ENCODE measurements around the gene KAT8. TPM values are rescaled to one million over a fixed set of nuclear protein-coding genes. Genes with fewer than 3 reads are reported as not detected.

KAT8 gene
- total and polyA plus RNA-seq, 2 of the 13 experiments (the other 11 are each of a cell fraction or from before 2014, with no cell fraction given) = 79.0 to 84.2 TPM

DNA sequence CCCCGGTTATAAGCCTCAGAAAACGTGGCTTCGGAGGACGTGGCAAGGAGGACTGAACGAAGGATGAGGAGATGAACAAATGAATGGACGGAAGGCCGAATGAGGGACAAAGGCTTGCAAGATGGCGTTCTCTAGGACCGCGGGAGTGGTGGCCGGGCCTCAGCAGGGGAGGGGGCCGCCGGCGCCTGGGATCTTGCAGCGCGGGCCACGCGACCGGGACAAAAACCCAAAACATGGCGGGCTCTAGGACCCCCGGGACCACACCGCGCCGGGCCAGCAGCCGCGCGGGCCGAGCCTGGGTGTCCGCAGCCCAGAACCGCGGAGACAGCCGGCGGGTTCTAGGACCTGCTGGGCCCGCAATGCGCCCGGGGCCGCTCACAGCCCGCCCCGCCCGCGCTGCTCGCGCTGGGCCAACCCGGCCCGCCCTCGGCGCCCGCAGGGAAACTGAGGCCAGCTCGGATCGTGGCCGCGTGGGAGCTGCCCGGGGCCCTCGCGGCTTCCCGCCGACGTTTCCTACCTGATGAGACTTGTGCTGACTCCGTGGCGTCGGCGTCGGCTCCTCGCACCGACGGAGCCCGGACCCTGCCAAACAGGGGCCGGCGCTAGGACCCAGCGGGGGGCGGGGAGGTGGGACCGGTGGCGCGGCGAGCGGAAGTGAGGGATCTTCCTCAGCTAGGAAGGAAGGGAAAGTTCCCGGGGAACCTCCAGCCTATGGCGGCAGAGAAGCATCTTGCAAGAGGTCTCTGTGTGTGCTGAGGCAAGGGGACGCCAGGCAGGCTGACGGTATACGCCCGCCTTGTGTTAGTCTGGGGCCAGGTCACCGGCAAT, 44.1 kb upstream of the KAT8 start (continued):
- no peak for TF ChIP-seq ZNF274 (CRISPR knock-in tag; IDR thresholded peaks at IDR 0.05)
- TF ChIP-seq SMARCC2 (IDR thresholded peaks at IDR 0.05) = no peak
- no peak; the same call in 1 of the 2 replicates for TF ChIP-seq ZNF143 (CRISPR knock-in tag; IDR thresholded peaks at IDR 0.05)
- TF ChIP-seq, protein P1, sequence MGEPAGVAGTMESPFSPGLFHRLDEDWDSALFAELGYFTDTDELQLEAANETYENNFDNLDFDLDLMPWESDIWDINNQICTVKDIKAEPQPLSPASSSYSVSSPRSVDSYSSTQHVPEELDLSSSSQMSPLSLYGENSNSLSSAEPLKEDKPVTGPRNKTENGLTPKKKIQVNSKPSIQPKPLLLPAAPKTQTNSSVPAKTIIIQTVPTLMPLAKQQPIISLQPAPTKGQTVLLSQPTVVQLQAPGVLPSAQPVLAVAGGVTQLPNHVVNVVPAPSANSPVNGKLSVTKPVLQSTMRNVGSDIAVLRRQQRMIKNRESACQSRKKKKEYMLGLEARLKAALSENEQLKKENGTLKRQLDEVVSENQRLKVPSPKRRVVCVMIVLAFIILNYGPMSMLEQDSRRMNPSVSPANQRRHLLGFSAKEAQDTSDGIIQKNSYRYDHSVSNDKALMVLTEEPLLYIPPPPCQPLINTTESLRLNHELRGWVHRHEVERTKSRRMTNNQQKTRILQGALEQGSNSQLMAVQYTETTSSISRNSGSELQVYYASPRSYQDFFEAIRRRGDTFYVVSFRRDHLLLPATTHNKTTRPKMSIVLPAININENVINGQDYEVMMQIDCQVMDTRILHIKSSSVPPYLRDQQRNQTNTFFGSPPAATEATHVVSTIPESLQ (CRISPR knock-in tag; conservative IDR thresholded peaks at IDR 0.05) = no peak
- TF ChIP-seq JUN (CRISPR knock-in tag; IDR thresholded peaks at IDR 0.05) = 0 out of 2 replicates have a peak, but pooled peaks have one; percentile 56
- TF ChIP-seq IRX3 (CRISPR knock-in tag; IDR thresholded peaks at IDR 0.05; ENCODE audit: borderline replicate concordance, low read depth) = 0 out of 2 replicates have a peak, but pooled peaks have one; percentile 30
- TF ChIP-seq NR3C1 (CRISPR knock-in tag; IDR thresholded peaks at IDR 0.05) = no peak
- TF ChIP-seq, protein P2, sequence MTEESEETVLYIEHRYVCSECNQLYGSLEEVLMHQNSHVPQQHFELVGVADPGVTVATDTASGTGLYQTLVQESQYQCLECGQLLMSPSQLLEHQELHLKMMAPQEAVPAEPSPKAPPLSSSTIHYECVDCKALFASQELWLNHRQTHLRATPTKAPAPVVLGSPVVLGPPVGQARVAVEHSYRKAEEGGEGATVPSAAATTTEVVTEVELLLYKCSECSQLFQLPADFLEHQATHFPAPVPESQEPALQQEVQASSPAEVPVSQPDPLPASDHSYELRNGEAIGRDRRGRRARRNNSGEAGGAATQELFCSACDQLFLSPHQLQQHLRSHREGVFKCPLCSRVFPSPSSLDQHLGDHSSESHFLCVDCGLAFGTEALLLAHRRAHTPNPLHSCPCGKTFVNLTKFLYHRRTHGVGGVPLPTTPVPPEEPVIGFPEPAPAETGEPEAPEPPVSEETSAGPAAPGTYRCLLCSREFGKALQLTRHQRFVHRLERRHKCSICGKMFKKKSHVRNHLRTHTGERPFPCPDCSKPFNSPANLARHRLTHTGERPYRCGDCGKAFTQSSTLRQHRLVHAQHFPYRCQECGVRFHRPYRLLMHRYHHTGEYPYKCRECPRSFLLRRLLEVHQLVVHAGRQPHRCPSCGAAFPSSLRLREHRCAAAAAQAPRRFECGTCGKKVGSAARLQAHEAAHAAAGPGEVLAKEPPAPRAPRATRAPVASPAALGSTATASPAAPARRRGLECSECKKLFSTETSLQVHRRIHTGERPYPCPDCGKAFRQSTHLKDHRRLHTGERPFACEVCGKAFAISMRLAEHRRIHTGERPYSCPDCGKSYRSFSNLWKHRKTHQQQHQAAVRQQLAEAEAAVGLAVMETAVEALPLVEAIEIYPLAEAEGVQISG (CRISPR knock-in tag; IDR thresholded peaks at IDR 0.05) = peak; percentile 73
- TF ChIP-seq ZNF564 (CRISPR knock-in tag; IDR thresholded peaks at IDR 0.05) = 0 out of 2 replicates have a peak, but pooled peaks have one; percentile 78
- TF ChIP-seq NAIF1 (CRISPR knock-in tag; IDR thresholded peaks at IDR 0.05; ENCODE audit: borderline replicate concordance) = peak; percentile 84; the same call in 1 of the 2 replicates
- TF ChIP-seq, protein P3, sequence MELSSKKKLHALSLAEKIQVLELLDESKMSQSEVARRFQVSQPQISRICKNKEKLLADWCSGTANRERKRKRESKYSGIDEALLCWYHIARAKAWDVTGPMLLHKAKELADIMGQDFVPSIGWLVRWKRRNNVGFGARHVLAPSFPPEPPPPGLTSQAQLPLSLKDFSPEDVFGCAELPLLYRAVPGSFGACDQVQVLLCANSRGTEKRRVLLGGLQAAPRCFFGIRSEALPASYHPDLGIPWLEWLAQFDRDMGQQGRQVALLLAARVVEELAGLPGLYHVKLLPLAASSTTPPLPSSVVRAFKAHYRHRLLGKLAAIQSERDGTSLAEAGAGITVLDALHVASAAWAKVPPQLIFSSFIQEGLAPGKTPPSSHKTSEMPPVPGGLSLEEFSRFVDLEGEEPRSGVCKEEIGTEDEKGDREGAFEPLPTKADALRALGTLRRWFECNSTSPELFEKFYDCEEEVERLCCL (CRISPR knock-in tag; IDR thresholded peaks at IDR 0.05; ENCODE audit: borderline replicate concordance) = 0 out of 2 replicates have a peak, but pooled peaks have one; percentile 14
- TF ChIP-seq FIP1L1 (IDR thresholded peaks at IDR 0.05; ENCODE audit: borderline replicate concordance, insufficient read depth, low read depth, low read length) = 0 out of 2 replicates have a peak, but pooled peaks have one; percentile 31
- no peak; the same call in 1 of the 2 replicates for TF ChIP-seq JDP2 (CRISPR knock-in tag; IDR thresholded peaks at IDR 0.05; ENCODE audit: borderline replicate concordance)
- no peak; the same call in 1 of the 2 replicates for TF ChIP-seq SOX5 (CRISPR knock-in tag; IDR thresholded peaks at IDR 0.05; ENCODE audit: borderline replicate concordance)
- 0 out of 2 replicates have a peak, but pooled peaks have one; percentile 11 for TF ChIP-seq ZNF709 (CRISPR knock-in tag; IDR thresholded peaks at IDR 0.05)
- TF ChIP-seq ZNF10 (CRISPR knock-in tag; IDR thresholded peaks at IDR 0.05; ENCODE audit: borderline replicate concordance, low read depth) = no peak
- TF ChIP-seq, protein P4, sequence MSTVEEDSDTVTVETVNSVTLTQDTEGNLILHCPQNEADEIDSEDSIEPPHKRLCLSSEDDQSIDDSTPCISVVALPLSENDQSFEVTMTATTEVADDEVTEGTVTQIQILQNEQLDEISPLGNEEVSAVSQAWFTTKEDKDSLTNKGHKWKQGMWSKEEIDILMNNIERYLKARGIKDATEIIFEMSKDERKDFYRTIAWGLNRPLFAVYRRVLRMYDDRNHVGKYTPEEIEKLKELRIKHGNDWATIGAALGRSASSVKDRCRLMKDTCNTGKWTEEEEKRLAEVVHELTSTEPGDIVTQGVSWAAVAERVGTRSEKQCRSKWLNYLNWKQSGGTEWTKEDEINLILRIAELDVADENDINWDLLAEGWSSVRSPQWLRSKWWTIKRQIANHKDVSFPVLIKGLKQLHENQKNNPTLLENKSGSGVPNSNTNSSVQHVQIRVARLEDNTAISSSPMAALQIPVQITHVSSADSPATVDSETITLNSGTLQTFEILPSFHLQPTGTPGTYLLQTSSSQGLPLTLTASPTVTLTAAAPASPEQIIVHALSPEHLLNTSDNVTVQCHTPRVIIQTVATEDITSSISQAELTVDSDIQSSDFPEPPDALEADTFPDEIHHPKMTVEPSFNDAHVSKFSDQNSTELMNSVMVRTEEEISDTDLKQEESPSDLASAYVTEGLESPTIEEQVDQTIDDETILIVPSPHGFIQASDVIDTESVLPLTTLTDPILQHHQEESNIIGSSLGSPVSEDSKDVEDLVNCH (CRISPR knock-in tag; IDR thresholded peaks at IDR 0.05) = peak; percentile 25; the same call in 1 of the 2 replicates
- TF ChIP-seq RARG (CRISPR knock-in tag; IDR thresholded peaks at IDR 0.05; ENCODE audit: low read depth) = peak; percentile 66
- TF ChIP-seq HMG20A (CRISPR knock-in tag; IDR thresholded peaks at IDR 0.05; ENCODE audit: borderline replicate concordance) = no peak

Measured in HepG2 (cell line).